GM06990 (cell line): ENCODE results near the gene KCNN3.

Source experiments
- DNase-seq: peaks from one replicate; pipeline ENCODE4 v3.0.0-alpha.2; 2011; ENCODE audit not compliant: insufficient read length; ENCODE audit errors: extremely low read depth
- H3K27me3 ChIP-seq: replicated peaks from 2 replicates; pipeline ENCODE4 v1.6.0; 2011; ENCODE audit warnings: low read length; ENCODE audit not compliant: control insufficient read depth, insufficient read depth
- H3K36me3 ChIP-seq: 2 replicates; pipeline ENCODE4 v1.5.1; 2011; ENCODE audit warnings: low read length; ENCODE audit not compliant: control insufficient read depth, insufficient read depth
- H3K4me3 ChIP-seq: replicated peaks from 2 replicates; pipeline ENCODE4 v1.5.1; 2011; ENCODE audit warnings: low read depth, mild to moderate bottlenecking, control low read depth, low read length
- TF ChIP-seq, protein P1 (sequence below): IDR thresholded peaks from 2 replicates; pipeline ENCODE4 v1.5.1; 2011; ENCODE audit warnings: low read length, control low read depth, mild to moderate bottlenecking, inconsistent platforms; ENCODE audit not compliant: insufficient read depth, poor library complexity, severe bottlenecking

Gene KCNN3

GRCh38 chr1:154896771-154897286 lies 26.7 kb upstream of the KCNN3 start:
- TF ChIP-seq, protein P1, sequence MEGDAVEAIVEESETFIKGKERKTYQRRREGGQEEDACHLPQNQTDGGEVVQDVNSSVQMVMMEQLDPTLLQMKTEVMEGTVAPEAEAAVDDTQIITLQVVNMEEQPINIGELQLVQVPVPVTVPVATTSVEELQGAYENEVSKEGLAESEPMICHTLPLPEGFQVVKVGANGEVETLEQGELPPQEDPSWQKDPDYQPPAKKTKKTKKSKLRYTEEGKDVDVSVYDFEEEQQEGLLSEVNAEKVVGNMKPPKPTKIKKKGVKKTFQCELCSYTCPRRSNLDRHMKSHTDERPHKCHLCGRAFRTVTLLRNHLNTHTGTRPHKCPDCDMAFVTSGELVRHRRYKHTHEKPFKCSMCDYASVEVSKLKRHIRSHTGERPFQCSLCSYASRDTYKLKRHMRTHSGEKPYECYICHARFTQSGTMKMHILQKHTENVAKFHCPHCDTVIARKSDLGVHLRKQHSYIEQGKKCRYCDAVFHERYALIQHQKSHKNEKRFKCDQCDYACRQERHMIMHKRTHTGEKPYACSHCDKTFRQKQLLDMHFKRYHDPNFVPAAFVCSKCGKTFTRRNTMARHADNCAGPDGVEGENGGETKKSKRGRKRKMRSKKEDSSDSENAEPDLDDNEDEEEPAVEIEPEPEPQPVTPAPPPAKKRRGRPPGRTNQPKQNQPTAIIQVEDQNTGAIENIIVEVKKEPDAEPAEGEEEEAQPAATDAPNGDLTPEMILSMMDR: no peak
- Histone ChIP-seq H3K36me3 (no peaks in the 10 kb centered on the region), H3K27me3 (no peaks in the 10 kb centered on the region), H3K4me3 (no peak overlapping the region)
- DNase-seq: no peak

- Histone ChIP-seq H3K4me3 (no peak overlapping the region), H3K36me3 (no peaks in the 10 kb centered on the region), H3K27me3 (no peaks in the 10 kb centered on the region)
- DNase-seq: no peak
- TF ChIP-seq, protein P1: no peak
Observed at GRCh38 chr1:154895798-154896197, 25.7 kb upstream of the KCNN3 start.

DNA sequence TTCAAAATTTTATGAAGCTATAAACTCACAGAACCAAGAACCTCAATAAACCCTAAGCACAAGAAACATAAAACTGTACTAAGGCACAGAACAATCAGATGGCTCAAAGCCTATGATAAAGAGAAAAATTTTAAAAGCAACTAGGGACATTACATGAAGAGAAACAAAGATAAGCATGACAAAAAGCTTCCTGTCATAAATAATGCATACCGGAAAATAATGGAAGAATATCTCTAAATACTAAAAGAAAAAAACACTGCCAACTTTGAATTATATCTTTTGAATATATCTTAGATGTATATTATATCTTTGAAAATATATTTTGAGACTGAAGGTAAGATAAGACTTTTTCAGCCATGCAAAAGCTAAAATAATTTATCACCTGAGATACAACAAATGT lies 21.4 kb upstream of the KCNN3 start:
- DNase-seq: no peak
- H3K27me3 ChIP-seq: no peaks in the 10 kb centered on the region
- TF ChIP-seq, protein P1: no peak
- H3K36me3 ChIP-seq: no peaks in the 10 kb centered on the region
- H3K4me3 ChIP-seq: no peak overlapping the region

GRCh38 chr1:154888757-154889156 lies 18.7 kb upstream of the KCNN3 start:
- H3K36me3 ChIP-seq: no peaks in the 10 kb centered on the region
- H3K4me3 ChIP-seq: no peak overlapping the region
- TF ChIP-seq, protein P1: no peak
- H3K27me3 ChIP-seq: no peaks in the 10 kb centered on the region
- DNase-seq: no peak

DNA sequence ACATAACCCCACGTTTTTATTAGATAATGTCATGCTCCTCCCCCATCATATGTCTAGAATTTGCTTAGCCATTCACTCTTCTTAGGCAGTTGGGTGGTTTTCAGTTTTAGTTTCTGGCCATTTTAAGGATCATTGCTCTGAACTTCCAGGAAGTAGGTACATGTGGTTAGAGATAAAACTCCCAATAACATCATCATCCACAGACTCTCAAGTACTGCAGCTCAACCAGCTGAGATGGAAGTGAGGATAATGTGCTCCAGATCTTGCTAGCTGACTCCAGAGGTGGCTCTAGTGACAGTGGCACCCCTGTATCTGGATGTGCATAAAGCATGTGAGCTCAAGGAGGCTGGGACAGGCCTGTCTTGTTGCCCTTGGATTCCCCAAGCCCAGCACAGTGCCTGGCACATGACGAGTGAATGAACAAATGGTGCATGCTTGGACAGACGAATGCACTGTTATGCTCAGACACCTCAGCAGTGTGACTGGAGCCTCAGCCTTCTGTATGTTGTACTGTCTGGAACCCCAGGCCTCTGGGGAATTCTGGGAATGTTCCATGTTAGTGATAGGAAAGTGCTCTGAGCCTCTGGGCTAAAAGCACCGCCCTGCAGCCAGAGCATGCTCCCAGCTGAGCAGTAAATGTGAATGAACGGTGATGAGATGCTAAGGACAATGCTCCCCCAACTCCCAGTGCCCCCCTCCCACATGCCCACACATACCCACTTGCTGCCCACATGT lies 16.4 kb upstream of the KCNN3 start:
- H3K27me3 ChIP-seq: no peaks in the 10 kb centered on the region
- no peak for DNase-seq
- H3K36me3 ChIP-seq: no peaks in the 10 kb centered on the region
- H3K4me3 ChIP-seq: no peak overlapping the region
- TF ChIP-seq, protein P1: no peak
